GM21723 (cell line): ENCODE data around the gene AADAC.
"Not testable (repeated sequence)": the region's sequence is repeated elsewhere in the genome, so short reads cannot be mapped to it uniquely, and the experiment has no call there.

Source experiments
- ATAC-seq: cut with Tn5 transposase; IDR thresholded peaks from one replicate; pipeline ENCODE4 v1.9.1; 2021; ENCODE audit warnings: mild to moderate bottlenecking, moderate library complexity; ENCODE audit not compliant: unreplicated experiment

Gene AADAC

DNA sequence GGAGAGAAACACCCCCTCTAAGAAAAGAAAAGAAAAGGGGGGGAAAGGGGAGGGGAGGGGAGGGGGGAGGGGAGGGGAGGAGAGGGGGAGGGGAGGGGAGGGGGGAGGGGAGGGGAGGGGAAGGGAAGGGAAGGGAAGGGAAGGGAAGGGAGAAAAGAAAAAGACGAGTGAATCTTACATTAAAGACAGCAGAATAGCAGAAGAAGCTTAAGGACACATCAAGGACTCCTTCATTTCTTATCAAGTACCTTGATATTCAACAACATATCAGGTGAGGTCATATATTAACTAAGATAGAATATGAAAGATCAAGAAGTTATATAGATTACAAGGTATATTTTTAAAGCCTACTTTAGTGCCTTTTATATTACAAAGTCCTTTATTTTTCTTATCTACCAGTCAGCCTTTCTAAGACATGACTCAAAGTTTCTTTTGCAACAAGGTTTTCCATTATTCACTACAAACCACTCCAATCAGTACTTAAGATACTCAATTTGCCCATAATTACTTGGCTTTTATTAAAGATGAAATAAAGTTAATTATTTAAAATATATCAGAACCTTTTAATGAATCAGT, 17.7 kb upstream of the AADAC start:
- ATAC-seq, result no peak

- no peak for ATAC-seq
Measured at GRCh38 chr3:151798466-151798865, 15.4 kb upstream of the AADAC start.

GRCh38 chr3:151800431-151800830, 13.5 kb upstream of the AADAC start:
- ATAC-seq, result no peak

DNA sequence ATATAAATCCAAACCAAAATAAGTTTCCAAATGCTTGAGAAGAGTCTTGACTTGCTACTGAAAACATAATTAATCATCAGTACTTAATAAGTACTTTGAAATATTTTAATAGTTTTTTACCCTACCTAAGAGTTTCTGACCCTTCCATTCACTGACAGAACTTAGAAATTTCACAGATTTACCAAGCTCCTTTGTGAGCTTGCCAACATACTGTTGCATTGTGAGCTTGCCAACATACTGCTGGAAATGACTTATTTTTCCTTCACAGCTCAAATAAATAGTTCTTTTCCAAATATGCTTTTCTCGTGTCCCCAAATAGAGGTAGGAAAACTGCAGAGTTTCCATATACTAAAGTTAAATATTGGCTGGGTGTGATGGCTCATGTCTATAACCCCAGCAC, 9.6 kb upstream of the AADAC start:
- no peak for ATAC-seq

- no peak for ATAC-seq
Measured at GRCh38 chr3:151806838-151807237, 7.1 kb upstream of the AADAC start.

GRCh38 chr3:151808926-151809325, 5.0 kb upstream of the AADAC start:
- ATAC-seq, result not testable (repeated sequence)

DNA sequence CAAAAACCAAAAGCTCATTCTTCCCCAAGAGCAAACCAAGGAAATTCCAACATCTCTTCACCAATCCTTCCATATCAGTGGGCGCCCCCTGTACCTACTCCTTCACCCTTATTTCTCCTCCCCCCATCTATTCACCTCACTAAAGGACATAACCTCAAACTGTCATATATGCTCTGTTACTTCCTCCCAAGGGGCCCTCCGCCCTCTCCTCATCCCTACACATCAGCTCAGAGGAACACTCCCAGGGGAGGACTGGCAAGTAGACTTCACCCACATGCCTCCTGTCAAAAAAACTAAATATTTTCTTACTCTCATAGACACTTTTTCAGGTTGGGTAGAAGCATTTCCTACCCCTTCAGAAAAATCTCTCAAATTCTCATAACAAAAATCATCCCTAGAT, 2.4 kb upstream of the AADAC start:
- ATAC-seq, result no peak

DNA sequence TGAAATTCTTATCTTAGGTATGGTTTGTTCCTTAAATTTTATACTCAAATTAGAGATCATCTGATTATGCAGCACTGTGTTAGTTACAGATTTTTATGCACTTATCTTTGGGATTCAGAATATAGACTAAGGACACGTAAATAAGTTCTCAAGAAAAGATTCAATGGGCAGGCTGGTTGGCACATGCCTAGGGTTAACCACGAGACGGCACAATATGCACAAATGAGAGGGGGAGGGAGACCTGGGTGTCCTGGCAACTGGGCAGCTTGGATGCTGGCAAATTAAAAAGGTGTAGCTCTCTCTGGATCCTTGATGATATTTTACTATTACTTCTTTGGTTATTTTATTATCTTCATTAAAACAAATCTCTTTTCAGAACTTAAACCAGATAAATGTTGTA, 672 bp downstream of the AADAC start:
- no peak for ATAC-seq

DNA sequence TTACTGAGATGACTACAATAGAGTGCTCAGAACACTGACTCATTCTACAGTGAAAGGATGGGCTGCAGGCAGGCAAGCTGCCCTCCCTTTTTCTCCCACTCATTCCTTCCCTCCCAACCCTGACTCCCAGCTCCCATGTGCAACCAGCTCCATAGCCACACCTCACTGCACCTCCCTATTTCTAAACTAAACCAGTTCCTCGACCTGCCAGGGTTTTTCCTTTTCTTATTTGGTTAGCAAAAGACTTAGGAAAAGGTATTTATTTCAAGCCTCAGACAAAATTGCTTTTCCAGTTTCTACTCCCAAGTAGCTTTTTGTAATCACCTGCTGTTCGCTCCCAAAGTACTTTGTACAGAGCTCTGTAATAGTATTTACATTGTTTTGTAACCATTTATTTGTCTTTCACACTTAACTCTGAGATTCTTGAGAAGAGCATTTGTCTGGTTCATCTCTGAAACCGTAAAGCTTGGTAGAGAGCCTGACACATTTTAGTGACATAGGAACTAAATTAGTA, 2.2 kb downstream of the AADAC start:
- ATAC-seq, result no peak

- no peak for ATAC-seq
Measured at GRCh38 chr3:151817473-151817872, 3.6 kb downstream of the AADAC start.

GRCh38 chr3:151818361-151818760, 4.4 kb downstream of the AADAC start:
- ATAC-seq, result no peak

DNA sequence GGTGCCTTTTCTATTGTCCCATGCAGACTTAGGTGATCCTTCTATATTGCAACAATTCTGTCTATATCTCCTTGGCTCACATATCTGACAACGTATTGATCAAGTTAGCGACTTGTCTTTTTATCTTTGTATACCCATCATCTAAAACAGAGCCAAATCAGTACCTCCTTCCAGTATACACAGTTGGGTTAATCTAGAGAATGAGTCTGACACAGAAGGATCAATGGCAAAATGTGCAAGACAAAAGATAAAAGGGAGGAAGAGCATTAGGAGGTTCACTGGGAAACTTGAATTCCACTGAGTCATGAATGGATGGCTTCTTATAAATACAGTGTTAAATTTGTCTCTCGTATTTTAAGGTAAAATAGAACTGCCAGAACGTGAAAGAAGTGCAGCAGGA, 6.0 kb downstream of the AADAC start:
- ATAC-seq, result no peak

DNA sequence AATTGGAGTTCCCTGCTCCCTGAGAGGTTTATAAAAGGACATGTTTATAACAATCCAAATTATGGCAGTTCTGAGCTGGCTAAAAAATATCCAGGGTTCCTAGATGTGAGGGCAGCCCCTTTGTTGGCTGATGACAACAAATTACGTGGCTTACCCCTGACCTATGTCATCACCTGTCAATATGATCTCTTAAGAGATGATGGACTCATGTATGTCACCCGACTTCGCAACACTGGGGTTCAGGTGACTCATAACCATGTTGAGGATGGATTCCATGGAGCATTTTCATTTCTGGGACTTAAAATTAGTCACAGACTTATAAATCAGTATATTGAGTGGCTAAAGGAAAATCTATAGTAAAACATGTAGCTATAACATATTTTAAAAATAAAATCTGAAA, 13.9 kb downstream of the AADAC start:
- ATAC-seq, result no peak

GRCh38 chr3:151835751-151836525, 22.0 kb downstream of the AADAC start:
- ATAC-seq, result no peak

- ATAC-seq, result no peak
Measured at GRCh38 chr3:151837057-151837456, 23.1 kb downstream of the AADAC start.

GRCh38 chr3:151838574-151839312, 24.8 kb downstream of the AADAC start:
- peak; percentile 85 for ATAC-seq

GRCh38 chr3:151839313-151839631, 25.4 kb downstream of the AADAC start:
- ATAC-seq, result no peak

GRCh38 chr3:151841801-151842200, 27.9 kb downstream of the AADAC start:
- no peak for ATAC-seq

GRCh38 chr3:151843275-151843674, 29.4 kb downstream of the AADAC start:
- no peak for ATAC-seq

GRCh38 chr3:151845306-151845905, 31.5 kb downstream of the AADAC start:
- ATAC-seq, result no peak

DNA sequence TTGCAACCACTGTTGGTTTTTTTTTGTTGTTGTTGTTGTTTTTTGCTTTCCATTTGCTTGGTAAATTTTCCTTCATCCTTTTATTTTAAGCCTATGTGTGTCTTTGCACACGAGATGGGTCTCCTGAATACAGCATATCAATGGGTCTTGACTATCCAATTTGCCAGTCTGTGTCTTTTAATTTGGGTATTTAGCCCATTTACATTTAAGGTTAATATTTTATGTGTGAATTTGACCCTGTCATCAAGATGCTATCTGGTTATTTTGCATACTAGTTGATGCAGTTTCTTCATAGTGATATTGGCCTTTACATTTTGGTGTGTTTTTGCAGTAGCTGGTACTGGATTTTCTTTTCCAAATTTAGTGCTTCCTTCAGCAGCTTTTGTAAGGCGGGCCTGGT, 36.1 kb downstream of the AADAC start:
- ATAC-seq, result not testable (repeated sequence)
